DMS153 (cell line): ENCODE data around the gene ANKRD66.
"Not testable (repeated sequence)": the region's sequence is repeated elsewhere in the genome, so short reads cannot be mapped to it uniquely, and the experiment has no call there.

Experiments used
- DNase-seq: peaks from one replicate; lab custom pipeline; 2025; lab: John Stamatoyannopoulos, UW

The ANKRD66 gene

GRCh38 chr6:46746696-46747095 lies at the start of gene ANKRD66:
TSS of gene ANKRD66 (plus strand) at chr6:46746933. CDS start at chr6:46751949, 5,016 bp downstream.
- DNase-seq = no peak

DNA sequence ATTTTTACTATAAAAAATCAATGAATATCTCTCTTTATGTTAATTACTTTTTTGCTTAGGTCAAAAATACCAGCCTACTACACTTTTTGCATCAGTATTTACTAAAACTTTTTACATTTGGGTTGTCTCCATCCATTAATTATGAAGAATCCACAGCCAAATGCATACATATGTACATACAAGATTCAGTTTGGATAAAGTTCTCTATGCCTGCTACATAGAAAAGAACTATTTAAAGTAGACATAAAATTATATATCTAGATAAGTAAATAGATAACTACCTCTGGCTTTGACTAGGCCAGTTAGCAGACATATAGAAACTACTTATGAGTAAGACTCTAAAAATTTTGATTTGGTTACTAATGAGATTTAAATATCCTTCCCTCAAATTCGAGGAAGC lies 46.8 kb upstream of the ANKRD66 start:
- DNase-seq = no peak

- DNase-seq = peak; percentile 27
These were observed 42.2 kb upstream of the ANKRD66 start for GRCh38 chr6:46704562-46704961.

DNA sequence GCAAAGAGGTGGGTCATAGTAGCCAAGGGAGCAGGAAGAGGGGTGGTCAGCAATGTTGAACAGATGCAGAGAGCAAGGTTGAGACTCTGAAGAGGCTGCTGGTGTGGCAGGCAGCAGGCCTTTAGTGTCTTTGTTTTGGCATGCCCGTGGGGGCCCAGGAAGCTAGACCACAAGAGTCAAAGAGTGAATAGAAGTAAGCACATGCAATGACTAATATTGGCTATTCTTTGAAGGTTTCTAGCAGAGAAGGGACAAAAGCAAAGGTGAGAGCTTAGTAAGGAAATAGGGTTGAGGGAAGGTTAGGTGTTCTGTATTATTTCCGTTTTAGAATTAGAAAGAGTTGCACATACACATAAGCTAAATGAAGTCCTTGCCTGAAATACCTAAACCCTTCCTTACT lies 40.3 kb upstream of the ANKRD66 start:
- no peak for DNase-seq

DNA sequence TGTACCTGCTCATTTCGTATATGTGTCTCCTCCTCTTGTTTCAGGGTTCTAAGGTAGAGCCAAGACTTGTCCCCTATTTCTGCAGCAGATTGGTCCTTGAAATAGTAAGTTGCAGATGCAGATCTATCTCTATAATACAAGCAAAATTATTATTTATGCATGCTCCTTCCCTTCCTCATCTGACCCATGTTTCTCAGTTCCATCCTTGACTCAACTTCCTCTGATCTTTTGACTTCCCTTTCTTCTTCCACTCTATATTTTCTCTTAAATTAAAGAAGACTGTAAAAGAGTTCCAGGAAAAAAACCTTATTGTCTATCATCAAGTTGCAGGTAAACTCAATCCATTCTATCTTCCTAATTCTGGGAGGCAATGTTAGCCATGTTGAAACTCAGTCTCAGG lies 35.2 kb upstream of the ANKRD66 start:
- no peak for DNase-seq

DNA sequence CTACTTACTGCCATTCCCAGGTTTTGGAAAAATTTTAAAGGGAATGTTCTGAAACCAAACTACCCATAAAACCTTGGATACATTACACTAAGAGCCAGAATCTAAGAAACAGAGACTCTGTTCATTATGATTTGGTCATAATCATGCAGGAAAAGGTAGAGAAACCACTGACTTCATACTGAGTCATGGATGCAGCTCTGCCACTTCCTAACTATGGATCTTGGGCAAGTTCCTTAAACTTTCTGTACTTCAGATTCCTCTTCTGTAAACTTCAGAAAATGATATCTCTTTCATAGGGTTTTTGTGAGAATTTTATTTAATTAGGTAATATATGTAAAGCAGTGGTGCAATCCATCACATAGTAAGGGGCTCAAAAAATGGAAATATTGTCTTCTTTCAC lies 31.6 kb upstream of the ANKRD66 start:
- DNase-seq = no peak

- no peak for DNase-seq
These were observed 27.6 kb upstream of the ANKRD66 start for GRCh38 chr6:46719099-46719498.

DNA sequence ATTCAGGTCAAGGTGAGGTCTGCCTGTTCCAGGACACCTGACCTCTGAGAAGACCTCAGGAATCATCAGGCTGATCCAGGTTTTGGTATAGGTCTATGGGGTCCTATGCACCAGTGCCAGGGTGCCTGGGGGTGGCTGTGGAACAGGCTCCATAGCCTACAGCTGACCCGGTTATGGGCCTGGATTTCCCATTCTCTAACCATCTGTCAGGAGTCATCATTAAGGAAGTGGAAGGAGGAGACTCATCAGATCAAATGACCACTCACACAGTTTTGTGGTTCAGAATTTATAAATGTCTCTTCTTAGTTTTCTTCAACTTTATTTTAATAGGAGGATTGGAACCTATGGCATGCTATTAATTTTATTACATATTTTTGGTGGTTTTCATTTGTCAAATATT lies 26.3 kb upstream of the ANKRD66 start:
- no peak for DNase-seq

- DNase-seq = no peak
These were observed 16.9 kb upstream of the ANKRD66 start for GRCh38 chr6:46729787-46730326.

GRCh38 chr6:46730921-46731461 lies 15.7 kb upstream of the ANKRD66 start:
- no peak for DNase-seq

GRCh38 chr6:46733341-46733801 lies 13.4 kb upstream of the ANKRD66 start:
- no peak for DNase-seq

GRCh38 chr6:46734867-46735719 lies 11.6 kb upstream of the ANKRD66 start, which contains the start of gene PLA2G7:
TSS of gene PLA2G7 (minus strand) at chr6:46735375. CDS start at chr6:46722891, 12,484 bp downstream.
- DNase-seq = no peak

DNA sequence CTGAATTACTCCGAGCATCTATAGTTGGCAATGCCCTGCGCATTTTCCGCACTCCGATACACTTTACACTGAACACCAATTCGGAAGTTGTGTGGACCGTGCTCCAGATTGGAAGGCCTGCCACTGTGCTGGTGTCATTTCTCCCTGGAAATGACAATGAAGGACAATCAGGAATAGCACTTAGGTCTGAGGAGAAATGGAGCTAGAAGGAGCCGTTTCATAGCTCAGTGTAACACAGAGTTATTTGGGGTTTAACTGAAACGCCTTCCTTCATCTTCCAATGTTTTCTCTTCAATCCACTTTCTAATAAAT lies 11.1 kb upstream of the ANKRD66 start:
- no peak for DNase-seq

GRCh38 chr6:46736906-46737305 lies 9.8 kb upstream of the ANKRD66 start:
- DNase-seq = no peak

GRCh38 chr6:46741482-46741881 lies 5.3 kb upstream of the ANKRD66 start:
- DNase-seq = no peak

- DNase-seq = no peak
These were observed 4.8 kb upstream of the ANKRD66 start for GRCh38 chr6:46741910-46742309.

DNA sequence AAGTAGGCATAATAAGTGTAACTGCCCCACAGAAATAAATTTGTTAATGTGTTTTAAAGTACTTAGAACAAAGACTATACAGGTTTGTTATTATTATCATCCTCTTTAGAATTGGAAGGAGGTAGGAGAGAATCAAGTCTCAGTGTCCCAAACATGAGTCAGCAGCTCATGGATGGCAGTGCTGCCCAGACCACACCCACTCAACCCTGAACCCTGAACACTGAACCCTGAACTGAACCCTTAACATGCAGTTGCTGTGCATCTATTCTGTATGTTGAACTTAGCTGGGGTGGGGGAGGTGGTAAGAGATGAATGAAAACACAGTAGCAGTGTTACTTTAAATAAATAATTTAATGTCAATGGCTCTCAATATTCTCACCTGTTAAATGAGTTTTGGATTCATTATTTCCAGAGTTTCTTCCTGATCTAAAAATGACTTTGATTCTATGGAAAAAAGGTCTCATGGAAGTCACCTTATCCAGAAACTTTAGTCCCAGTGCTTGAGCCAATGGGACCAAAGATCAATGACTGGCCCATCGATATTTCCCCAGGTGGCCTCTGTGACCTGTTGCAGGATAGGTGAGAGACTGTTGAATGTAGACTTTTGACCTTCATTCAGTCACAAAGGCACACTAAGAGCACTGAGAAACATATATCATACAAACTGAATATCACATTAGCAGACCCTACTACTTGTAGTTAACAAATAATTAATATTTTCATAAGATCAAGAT lies 3.1 kb upstream of the ANKRD66 start:
- no peak for DNase-seq

DNA sequence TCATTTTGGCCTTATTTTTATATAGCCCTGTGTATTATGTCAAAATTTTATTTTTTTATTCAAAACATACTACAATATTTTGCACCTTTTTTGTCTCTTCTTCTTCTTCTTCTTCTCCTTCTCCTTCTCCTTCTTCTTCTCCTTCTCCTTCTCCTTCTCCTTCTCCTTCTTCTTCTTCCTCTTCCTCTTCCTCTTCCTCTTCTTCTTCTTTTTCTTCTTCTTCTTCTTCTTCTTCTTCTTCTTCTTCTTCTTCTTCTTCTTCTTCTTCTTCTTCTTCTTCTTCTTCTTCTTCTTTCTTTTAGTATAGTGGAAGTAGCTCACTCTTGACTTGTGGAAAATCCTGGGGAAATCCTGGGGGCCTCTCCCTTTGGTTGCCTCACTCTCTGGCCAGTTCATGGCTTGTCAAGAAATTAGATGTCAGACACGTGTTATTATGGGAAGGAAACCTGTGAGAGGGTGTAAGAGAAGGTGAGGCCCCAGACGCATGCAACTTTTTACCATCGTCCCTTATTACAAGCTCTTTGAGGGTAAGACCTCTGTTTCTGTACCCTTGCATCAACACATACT lies 2.5 kb upstream of the ANKRD66 start:
- DNase-seq = not testable (repeated sequence)

- no peak for DNase-seq
These were observed 760 bp upstream of the ANKRD66 start for GRCh38 chr6:46745973-46746372.

DNA sequence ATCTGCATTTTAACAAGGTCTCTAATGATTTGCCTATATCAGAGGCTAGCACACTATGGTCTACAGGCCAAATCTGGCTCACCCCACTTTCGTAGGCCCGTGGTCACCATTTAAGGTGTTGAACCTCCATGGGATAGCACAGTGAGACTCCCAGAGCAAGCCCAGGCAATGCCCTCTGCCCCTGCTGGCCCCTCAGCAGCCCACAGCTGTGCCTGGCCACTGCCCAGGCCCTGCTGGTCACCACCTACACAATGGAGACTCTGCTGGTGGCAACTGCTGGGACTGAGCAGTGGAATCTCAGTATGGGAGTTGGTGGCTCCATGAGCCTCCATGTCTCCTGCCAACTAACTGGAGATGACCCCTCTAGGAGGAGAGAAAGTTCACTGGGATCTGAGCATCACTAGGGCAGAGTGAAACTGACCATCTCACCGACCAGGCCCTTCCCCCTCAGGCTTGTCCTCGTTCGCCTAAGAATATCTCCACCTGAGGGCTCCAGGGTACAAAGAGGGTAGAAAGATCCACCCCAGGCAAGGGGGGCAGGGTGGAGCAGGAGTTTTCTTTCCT lies 2.3 kb downstream of the ANKRD66 start:
- DNase-seq = no peak

- DNase-seq = no peak
These were observed 3.0 kb downstream of the ANKRD66 start for GRCh38 chr6:46749731-46750130.

DNA sequence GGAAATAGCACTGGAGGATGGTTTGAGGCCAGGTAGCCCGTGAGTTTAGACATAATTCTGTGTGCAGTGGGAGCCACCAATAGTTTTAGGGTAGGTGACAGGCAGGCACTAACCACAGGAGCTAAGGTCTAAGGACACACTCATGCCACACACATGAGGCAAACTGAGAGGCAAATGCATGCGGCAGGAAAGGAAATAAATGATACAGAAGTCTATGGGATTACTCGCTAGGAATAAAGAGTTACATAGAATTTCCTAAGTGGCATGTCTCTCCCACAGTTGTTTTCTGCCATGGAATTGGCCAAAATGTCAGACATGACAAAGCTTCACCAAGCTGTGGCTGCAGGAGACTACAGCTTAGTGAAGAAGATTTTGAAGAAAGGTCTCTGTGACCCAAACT lies 4.9 kb downstream of the ANKRD66 start:
- DNase-seq = no peak
